HG03097 (cell line): Measurements from ENCODE around the gene SLC16A10.

Experiments
- ATAC-seq: cut with Tn5 transposase; IDR thresholded peaks from one replicate; pipeline ENCODE4 v1.9.1; 2021; ENCODE audit not compliant: unreplicated experiment, low FRiP score

SLC16A10 gene

GRCh38 chr6:111205502-111205901 lies 118.2 kb downstream of the SLC16A10 start:
- no peak for ATAC-seq

- no peak for ATAC-seq
Measured at GRCh38 chr6:111207141-111207858, 120.0 kb downstream of the SLC16A10 start.

- ATAC-seq = no peak
Measured at GRCh38 chr6:111208933-111209332, 121.6 kb downstream of the SLC16A10 start.

GRCh38 chr6:111210194-111210728 lies 123.0 kb downstream of the SLC16A10 start:
- ATAC-seq = no peak

GRCh38 chr6:111211411-111212030 lies 124.2 kb downstream of the SLC16A10 start:
- no peak for ATAC-seq

GRCh38 chr6:111212625-111213024 lies 125.3 kb downstream of the SLC16A10 start:
- no peak for ATAC-seq

- ATAC-seq = no peak
Measured at GRCh38 chr6:111215131-111215530, 127.8 kb downstream of the SLC16A10 start.

GRCh38 chr6:111219785-111220184 lies 132.5 kb downstream of the SLC16A10 start:
- no peak for ATAC-seq

GRCh38 chr6:111220383-111221031 lies 133.2 kb downstream of the SLC16A10 start:
- ATAC-seq = no peak

GRCh38 chr6:111221804-111222203 lies 134.5 kb downstream of the SLC16A10 start:
- ATAC-seq = no peak

- no peak for ATAC-seq
Measured at GRCh38 chr6:111222341-111222740, 135.0 kb downstream of the SLC16A10 start.

GRCh38 chr6:111228094-111228493 lies 140.8 kb downstream of the SLC16A10 start:
- ATAC-seq = no peak

- no peak for ATAC-seq
Measured at GRCh38 chr6:111230351-111231089, 143.2 kb downstream of the SLC16A10 start.

- no peak for ATAC-seq
Measured at GRCh38 chr6:111231090-111231459, 143.8 kb downstream of the SLC16A10 start.

GRCh38 chr6:111237852-111238251 lies 150.5 kb downstream of the SLC16A10 start:
- ATAC-seq = no peak

- ATAC-seq = no peak
Measured at GRCh38 chr6:111238464-111239119, 151.3 kb downstream of the SLC16A10 start.

- ATAC-seq = no peak
Measured at GRCh38 chr6:111239461-111239860, 152.2 kb downstream of the SLC16A10 start.

GRCh38 chr6:111242452-111242851 lies 155.1 kb downstream of the SLC16A10 start:
- ATAC-seq = no peak

- no peak for ATAC-seq
Measured at GRCh38 chr6:111243095-111243494, 155.8 kb downstream of the SLC16A10 start.

GRCh38 chr6:111248789-111249188 lies 161.5 kb downstream of the SLC16A10 start:
- no peak for ATAC-seq
